B cell (primary cell): ENCODE measurements around the gene ALPK3. TPM values are rescaled to one million over a fixed set of nuclear protein-coding genes. Genes with fewer than 3 reads are reported as not detected.

Source experiments
- ATAC-seq: fragments of 200-7000 bp; cut with Tn5 transposase; one replicate; pipeline ENCODE4 v1.10.0; 2021; ENCODE audit warnings: low read depth, mild to moderate bottlenecking, moderate number of reproducible peaks, moderate library complexity
- CTCF ChIA-PET: fragments of 350-600 bp; sonication (Branson Sonifier 250); formaldehyde crosslinking; loops from one replicate; lab custom pipeline; 2021; ENCODE audit warnings: antibody characterized with exemption, inconsistent platforms; lab: Charles Lee
- POLR2A ChIA-PET: fragments of 350-600 bp; sonication (Branson Sonifier 250); formaldehyde crosslinking; loops from one replicate; lab custom pipeline; 2021; ENCODE audit warnings: antibody characterized with exemption; lab: Charles Lee
- DNase-seq: peaks from one replicate; pipeline ENCODE4 v3.0.0; 2013
- H2AFZ ChIP-seq: 2 replicates; pipeline ENCODE4 v1.6.1; 2012; ENCODE audit warnings: mild to moderate bottlenecking, low read depth, low read length; ENCODE audit not compliant: insufficient read depth, poor library complexity, severe bottlenecking
- H3K27ac ChIP-seq, 2 donors: 1 replicate in 1 of 2; 2 replicates in 1 of 2; pipeline ENCODE4 v1.5.1; 2012 to 2013; ENCODE audit warnings: low read length in 2 of 2, mild to moderate bottlenecking in 2 of 2, moderate library complexity in 1 of 2
- H3K27me3 ChIP-seq, 4 experiments: fragments of 200-600 bp in 1 of 4; sonication (generic) in 1 of 4; replicated peaks in 1 of 4; 1 replicate in 2 of 4; 2 replicates in 2 of 4; pipeline versions ENCODE4 v1.6.1 to v1.7.0; 2013 to 2016; ENCODE audit warnings: low read length in 3 of 4, mild to moderate bottlenecking in 2 of 4, mixed read lengths in 1 of 4, moderate library complexity in 1 of 4; ENCODE audit not compliant: insufficient read depth in 4 of 4, control insufficient read depth in 3 of 4; ENCODE audit errors: control extremely low read depth in 1 of 4
- H3K36me3 ChIP-seq, 2 experiments: replicated peaks in 1 of 2; 1 replicate in 1 of 2; 2 replicates in 1 of 2; pipeline versions ENCODE4 v1.6.1 to v1.7.1; 2013; ENCODE audit warnings: low read length in 1 of 2; ENCODE audit not compliant: insufficient read depth in 2 of 2, control insufficient read depth in 1 of 2; ENCODE audit errors: control extremely low read depth in 1 of 2, extremely low read depth in 1 of 2
- H3K4me1 ChIP-seq, 2 donors: fragments of 200-600 bp in 1 of 2; sonication (generic) in 1 of 2; 1 replicate in 1 of 2; 2 replicates in 1 of 2; pipeline versions ENCODE4 v1.5.1 to v1.6.1; 2013 to 2017; ENCODE audit warnings: low read length in 2 of 2; ENCODE audit not compliant: control insufficient read depth in 2 of 2, insufficient read depth in 2 of 2
- H3K4me2 ChIP-seq: replicated peaks from 2 replicates; pipeline ENCODE3; 2012; ENCODE audit warnings: mild to moderate bottlenecking, low read depth, low read length; ENCODE audit not compliant: poor library complexity, severe bottlenecking
- H3K4me3 ChIP-seq, 5 experiments: fragments of 200-600 bp in 1 of 5; sonication (generic) in 1 of 5; 1 replicate in 3 of 5; 2 replicates in 2 of 5; pipeline versions ENCODE4 v1.5.1 to v1.7.0; 2011 to 2016; ENCODE audit warnings: low read length in 4 of 5, mild to moderate bottlenecking in 4 of 5, low read depth in 2 of 5, control low read depth in 1 of 5, moderate library complexity in 1 of 5; ENCODE audit not compliant: insufficient read depth in 1 of 5; ENCODE audit errors: control extremely low read depth in 1 of 5, extremely low read depth in 1 of 5
- H3K79me2 ChIP-seq: fragments of 200-600 bp; sonication (generic); one replicate; pipeline ENCODE4 v1.6.0; 2016; ENCODE audit warnings: low read length; ENCODE audit not compliant: control insufficient read depth, insufficient read depth
- H3K9ac ChIP-seq: fragments of 200-600 bp; sonication (generic); 2 replicates; pipeline ENCODE4 v1.6.1; 2017; ENCODE audit warnings: mild to moderate bottlenecking, low read length, moderate library complexity
- H3K9me3 ChIP-seq, 3 donors: one replicate each; pipeline versions ENCODE4 v1.6.1 to v1.7.1; 2013; ENCODE audit warnings: low read length in 2 of 3; ENCODE audit not compliant: control insufficient read depth in 2 of 3, insufficient read depth in 1 of 3; ENCODE audit errors: control extremely low read depth in 1 of 3
- H4K20me1 ChIP-seq: 2 replicates; pipeline ENCODE4 v1.6.0; 2012; ENCODE audit warnings: mild to moderate bottlenecking, low read length; ENCODE audit not compliant: insufficient read depth, control insufficient read depth, poor library complexity, severe bottlenecking
- H3K27ac Mint-ChIP-seq: one replicate; pipeline ENCODE4 v1.8.0; 2021; ENCODE audit warnings: mixed read lengths
- H3K27me3 Mint-ChIP-seq: one replicate; pipeline ENCODE4 v1.8.0; 2021; ENCODE audit warnings: mixed read lengths
- H3K4me1 Mint-ChIP-seq: one replicate; pipeline ENCODE4 v1.8.0; 2021; ENCODE audit warnings: mixed read lengths
- H3K4me3 Mint-ChIP-seq: one replicate; pipeline ENCODE4 v1.8.0; 2021; ENCODE audit warnings: mixed read lengths
- H3K9me3 Mint-ChIP-seq: one replicate; pipeline ENCODE4 v1.8.0; 2022; ENCODE audit warnings: mixed read lengths; ENCODE audit not compliant: insufficient read depth
- EZH2 ChIP-seq: IDR thresholded peaks from 2 replicates; pipeline ENCODE4 v1.6.1; 2012; ENCODE audit warnings: borderline replicate concordance, low read depth, mild to moderate bottlenecking, moderate library complexity, low read length; ENCODE audit not compliant: insufficient read depth, poor library complexity, severe bottlenecking
- WGBS: methylation state at CpG from one replicate; pipeline ENCODE4 v1.1.5; 2013; ENCODE audit warnings: missing lambda C conversion rate; ENCODE audit not compliant: insufficient coverage; 5-methylcytosine and 5-hydroxymethylcytosine counted together
- intact Hi-C: fragments of 100-400 bp; cut with micrococcal nuclease; formaldehyde crosslinking; loops from one replicate; pipeline ENCODE4 v1.10.0; 2022
- polyA plus RNA-seq: library from polyadenylated mRNA; depleted of rRNA; stranded (reverse); fragments of >200 nt; gene quantifications from 2 replicates; pipeline ENCODE4 v1.2.3, GENCODE V29; 2012
- total RNA-seq, 2 donors: library from RNA; stranded (reverse); fragments of 120-200 nt in 1 of 2; gene quantifications; 1 replicate in 1 of 2; 2 replicates in 1 of 2; pipeline versions ENCODE4 v1.2.3 to v1.2.4, GENCODE V29; 2013 to 2022
- TF ChIP-seq, protein P1 (sequence below): fragments of 200-600 bp; IDR thresholded peaks from one replicate; pipeline ENCODE4 v1.8.0; 2022; ENCODE audit warnings: antibody characterized with exemption, mild to moderate bottlenecking

The ALPK3 gene
- total and polyA plus RNA-seq, 2 donors (not counting 1 experiment from before 2014, with no cell fraction given): 0.07 to 0.15 TPM

DNA sequence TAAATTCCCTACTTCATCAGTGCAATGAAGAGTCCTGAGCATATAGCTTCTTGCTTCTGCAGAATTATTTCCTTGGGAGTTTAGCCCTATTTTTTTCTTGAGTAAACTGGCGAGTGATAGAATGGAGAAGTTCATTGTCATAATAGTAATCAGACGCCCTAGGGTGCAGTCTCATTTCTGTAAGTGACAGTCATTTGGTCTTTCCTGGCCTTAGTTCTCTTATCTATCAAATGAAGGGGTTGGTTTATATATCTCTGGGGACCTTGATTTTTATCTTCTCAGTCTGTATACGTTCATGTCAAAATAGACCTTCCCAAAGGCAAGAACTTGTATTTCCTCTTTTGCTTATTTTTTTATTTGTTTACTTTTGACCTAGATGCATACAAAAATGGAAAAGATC is 9.9 kb upstream of the ALPK3 start:
- Histone ChIP-seq H3K9ac (no peak overlapping the region), H3K79me2 (no peaks in the 10 kb centered on the region), H3K4me2 (no peak overlapping the region), H3K36me3 (peaks cover 3 to 25% of the 10 kb centered on the region in 2 experiments), H4K20me1 (peaks cover 5% of the 10 kb centered on the region), H3K4me3 (no peak overlapping the region), H2AFZ (no peak overlapping the region), H3K27ac (no peak overlapping the region), H3K9me3 (no peaks in the 10 kb centered on the region), H3K27me3 (no peaks in the 10 kb centered on the region), H3K4me1 (no peaks in the 10 kb centered on the region)
- ATAC-seq (no peak), DNase-seq (no peak)
- CTCF ChIA-PET: no interaction called here
- Mint-ChIP-seq H3K9me3 (no peaks in the 10 kb centered on the region), H3K27ac (no peak overlapping the region), H3K4me3 (no peak overlapping the region), H3K4me1 (no peaks in the 10 kb centered on the region), H3K27me3 (no peaks in the 10 kb centered on the region)
- POLR2A ChIA-PET: no interaction called here
- WGBS: no CpG with 5 or more reads among the region's 3 CpGs
- no peak for TF ChIP-seq EZH2
- TF ChIP-seq, protein P1, sequence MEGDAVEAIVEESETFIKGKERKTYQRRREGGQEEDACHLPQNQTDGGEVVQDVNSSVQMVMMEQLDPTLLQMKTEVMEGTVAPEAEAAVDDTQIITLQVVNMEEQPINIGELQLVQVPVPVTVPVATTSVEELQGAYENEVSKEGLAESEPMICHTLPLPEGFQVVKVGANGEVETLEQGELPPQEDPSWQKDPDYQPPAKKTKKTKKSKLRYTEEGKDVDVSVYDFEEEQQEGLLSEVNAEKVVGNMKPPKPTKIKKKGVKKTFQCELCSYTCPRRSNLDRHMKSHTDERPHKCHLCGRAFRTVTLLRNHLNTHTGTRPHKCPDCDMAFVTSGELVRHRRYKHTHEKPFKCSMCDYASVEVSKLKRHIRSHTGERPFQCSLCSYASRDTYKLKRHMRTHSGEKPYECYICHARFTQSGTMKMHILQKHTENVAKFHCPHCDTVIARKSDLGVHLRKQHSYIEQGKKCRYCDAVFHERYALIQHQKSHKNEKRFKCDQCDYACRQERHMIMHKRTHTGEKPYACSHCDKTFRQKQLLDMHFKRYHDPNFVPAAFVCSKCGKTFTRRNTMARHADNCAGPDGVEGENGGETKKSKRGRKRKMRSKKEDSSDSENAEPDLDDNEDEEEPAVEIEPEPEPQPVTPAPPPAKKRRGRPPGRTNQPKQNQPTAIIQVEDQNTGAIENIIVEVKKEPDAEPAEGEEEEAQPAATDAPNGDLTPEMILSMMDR: no peak
- intact Hi-C loops: no loop called here

GRCh38 chr15:84810073-84810840 is 6.9 kb upstream of the ALPK3 start:
- H3K36me3 ChIP-seq: peaks cover under 1 to 3% of the 10 kb centered on the region in 2 experiments
- no peaks in the 10 kb centered on the region for H3K4me1 ChIP-seq
- WGBS: 93% methylated on average over 7 of the region's 7 CpGs
- intact Hi-C loops: no loop called here
- H3K9me3 Mint-ChIP-seq: no peaks in the 10 kb centered on the region
- H3K4me3 ChIP-seq: no peak overlapping the region
- H3K27me3 ChIP-seq: no peaks in the 10 kb centered on the region
- H2AFZ ChIP-seq: no peak overlapping the region
- no peaks in the 10 kb centered on the region for H3K79me2 ChIP-seq
- no peak overlapping the region for H3K9ac ChIP-seq
- H3K4me3 Mint-ChIP-seq: no peak overlapping the region
- POLR2A ChIA-PET: no interaction called here
- no peak overlapping the region for H3K4me2 ChIP-seq
- no peak overlapping the region for H3K27ac Mint-ChIP-seq
- CTCF ChIA-PET: interaction anchor here (1.2 to 1.5 kb wide), 2 partner anchors 72 to 118 kb away, joined by 3 read pairs; no protein-coding TSS in a partner anchor
- peaks cover 1% of the 10 kb centered on the region for H3K27me3 Mint-ChIP-seq
- H3K4me1 Mint-ChIP-seq: no peaks in the 10 kb centered on the region
- no peak for DNase-seq
- no peak for ATAC-seq
- no peaks in the 10 kb centered on the region for H4K20me1 ChIP-seq
- H3K27ac ChIP-seq: no peak overlapping the region
- no peaks in the 10 kb centered on the region for H3K9me3 ChIP-seq
- no peak for TF ChIP-seq EZH2
- TF ChIP-seq, protein P1: no peak
